SIG-M5 treated with dmso at 0.1 percent for 504 hours (cell line): Measurements from ENCODE around the gene SAFB2.

Source experiments
- DNase-seq: peaks from one replicate; lab custom pipeline; 2025; ENCODE audit not compliant: unreplicated experiment; lab: John Stamatoyannopoulos, UW

Gene SAFB2

GRCh38 chr19:5622465-5623396, at the start of gene SAFB2, which contains the start of gene SAFB:
TSS of gene SAFB2 (minus strand) at chr19:5622776. CDS start at chr19:5622715, 61 bp downstream.
TSS of gene SAFB (plus strand) at chr19:5623083. CDS start at chr19:5623206, 123 bp downstream.
- peak; percentile 95 for DNase-seq

GRCh38 chr19:5671600-5671999, 49.0 kb upstream of the SAFB2 start:
- no peak for DNase-seq

GRCh38 chr19:5669212-5669611, 46.6 kb upstream of the SAFB2 start:
- no peak for DNase-seq

GRCh38 chr19:5667751-5668271, 45.2 kb upstream of the SAFB2 start:
- no peak for DNase-seq

GRCh38 chr19:5666921-5667610, 44.5 kb upstream of the SAFB2 start:
- DNase-seq = no peak

GRCh38 chr19:5665781-5666513, 43.4 kb upstream of the SAFB2 start:
- DNase-seq = no peak

GRCh38 chr19:5664515-5664914, 41.9 kb upstream of the SAFB2 start:
- no peak for DNase-seq

- DNase-seq = no peak
These were observed 41.3 kb upstream of the SAFB2 start for GRCh38 chr19:5663904-5664303.

- no peak for DNase-seq
These were observed 38.9 kb upstream of the SAFB2 start for GRCh38 chr19:5661483-5661882.

GRCh38 chr19:5655412-5655811, 32.8 kb upstream of the SAFB2 start:
- DNase-seq = no peak

- DNase-seq = no peak
These were observed 32.4 kb upstream of the SAFB2 start for GRCh38 chr19:5654931-5655330.

- no peak for DNase-seq
These were observed 29.7 kb upstream of the SAFB2 start for GRCh38 chr19:5652261-5652660.

- no peak for DNase-seq
These were observed 28.8 kb upstream of the SAFB2 start for GRCh38 chr19:5651361-5651760.

GRCh38 chr19:5648464-5648863, 25.9 kb upstream of the SAFB2 start:
- DNase-seq = no peak

GRCh38 chr19:5646703-5647102, 24.1 kb upstream of the SAFB2 start:
- DNase-seq = no peak

GRCh38 chr19:5645409-5645808, 22.8 kb upstream of the SAFB2 start:
- no peak for DNase-seq

GRCh38 chr19:5644037-5644436, 21.5 kb upstream of the SAFB2 start:
- no peak for DNase-seq

- DNase-seq = no peak
These were observed 20.5 kb upstream of the SAFB2 start for GRCh38 chr19:5643060-5643459.

GRCh38 chr19:5642204-5642603, 19.6 kb upstream of the SAFB2 start:
- no peak for DNase-seq

- DNase-seq = no peak
These were observed 18.6 kb upstream of the SAFB2 start for GRCh38 chr19:5641171-5641570.

GRCh38 chr19:5637971-5638370, 15.4 kb upstream of the SAFB2 start:
- DNase-seq = no peak
